ENCODE measurements around the gene CDA.

CDA gene

GRCh38 chr1:20588634-20589225 is at the start of gene CDA:
TSS of gene CDA (plus strand) at chr1:20589097. CDS start at chr1:20589130, 33 bp downstream.
- no peak for DNase-seq

GRCh38 chr1:20540281-20540680 is 48.6 kb upstream of the CDA start:
- DNase-seq: no peak

- no peak for DNase-seq
These were observed 42.3 kb upstream of the CDA start for GRCh38 chr1:20546637-20547036.

GRCh38 chr1:20551161-20551560 is 37.7 kb upstream of the CDA start:
- DNase-seq: no peak

GRCh38 chr1:20551945-20552727 is 36.8 kb upstream of the CDA start, which contains the start of gene FAM43B:
TSS of gene FAM43B (plus strand) at chr1:20552573. CDS start at chr1:20552974, 401 bp downstream.
- DNase-seq: no peak

GRCh38 chr1:20552728-20553445 is 36.0 kb upstream of the CDA start:
- no peak for DNase-seq

GRCh38 chr1:20555025-20555757 is 33.7 kb upstream of the CDA start:
- DNase-seq: no peak

- DNase-seq: no peak
These were observed 33.2 kb upstream of the CDA start for GRCh38 chr1:20555758-20556120.

- no peak for DNase-seq
These were observed 30.7 kb upstream of the CDA start for GRCh38 chr1:20558191-20558590.

GRCh38 chr1:20560966-20561365 is 27.9 kb upstream of the CDA start:
- DNase-seq: no peak

- DNase-seq: no peak
These were observed 23.7 kb upstream of the CDA start for GRCh38 chr1:20565234-20565633.

- no peak for DNase-seq
These were observed 19.3 kb upstream of the CDA start for GRCh38 chr1:20569523-20570098.

GRCh38 chr1:20571427-20571826 is 17.5 kb upstream of the CDA start:
- DNase-seq: no peak

- no peak for DNase-seq
These were observed 14.9 kb upstream of the CDA start for GRCh38 chr1:20573987-20574386.

GRCh38 chr1:20574686-20575540 is 14.0 kb upstream of the CDA start:
- DNase-seq: peak; percentile 33

GRCh38 chr1:20575541-20576336 is 13.2 kb upstream of the CDA start:
- DNase-seq: no peak

GRCh38 chr1:20578062-20578461 is 10.8 kb upstream of the CDA start:
- peak; percentile 8 for DNase-seq

GRCh38 chr1:20578721-20579395 is 10.0 kb upstream of the CDA start:
- no peak for DNase-seq

GRCh38 chr1:20584890-20585289 is 4.0 kb upstream of the CDA start:
- no peak for DNase-seq

GRCh38 chr1:20586953-20587660 is 1.8 kb upstream of the CDA start:
- no peak for DNase-seq

Data from kidney glomerular epithelial cell (primary cell).